MM.1S (cell line): ENCODE data around the gene ECHS1.

ENCODE experiments used
- EZH2 ChIP-seq: fragments of 300-600 bp; sonication (generic); optimal IDR thresholded peaks from 2 replicates; pipeline ENCODE3; 2017; ENCODE audit warnings: low read depth, mild to moderate bottlenecking, antibody characterized with exemption, low read length, mixed read lengths
- TF ChIP-seq, protein P1 (sequence below): fragments of 300-600 bp; sonication (generic); IDR thresholded peaks from 2 replicates; pipeline ENCODE4 v1.5.1; 2016; ENCODE audit warnings: antibody characterized with exemption, low read length, mixed read lengths

- TF ChIP-seq, protein P1, sequence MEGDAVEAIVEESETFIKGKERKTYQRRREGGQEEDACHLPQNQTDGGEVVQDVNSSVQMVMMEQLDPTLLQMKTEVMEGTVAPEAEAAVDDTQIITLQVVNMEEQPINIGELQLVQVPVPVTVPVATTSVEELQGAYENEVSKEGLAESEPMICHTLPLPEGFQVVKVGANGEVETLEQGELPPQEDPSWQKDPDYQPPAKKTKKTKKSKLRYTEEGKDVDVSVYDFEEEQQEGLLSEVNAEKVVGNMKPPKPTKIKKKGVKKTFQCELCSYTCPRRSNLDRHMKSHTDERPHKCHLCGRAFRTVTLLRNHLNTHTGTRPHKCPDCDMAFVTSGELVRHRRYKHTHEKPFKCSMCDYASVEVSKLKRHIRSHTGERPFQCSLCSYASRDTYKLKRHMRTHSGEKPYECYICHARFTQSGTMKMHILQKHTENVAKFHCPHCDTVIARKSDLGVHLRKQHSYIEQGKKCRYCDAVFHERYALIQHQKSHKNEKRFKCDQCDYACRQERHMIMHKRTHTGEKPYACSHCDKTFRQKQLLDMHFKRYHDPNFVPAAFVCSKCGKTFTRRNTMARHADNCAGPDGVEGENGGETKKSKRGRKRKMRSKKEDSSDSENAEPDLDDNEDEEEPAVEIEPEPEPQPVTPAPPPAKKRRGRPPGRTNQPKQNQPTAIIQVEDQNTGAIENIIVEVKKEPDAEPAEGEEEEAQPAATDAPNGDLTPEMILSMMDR = no peak
- no peak for TF ChIP-seq EZH2
These were observed 11.2 kb downstream of the ECHS1 start for GRCh38 chr10:133361773-133362441.
